Liver (tissue), 9 donors: ENCODE measurements around the gene XRCC2. TPM values are rescaled to one million over a fixed set of nuclear protein-coding genes. Genes with fewer than 3 reads are reported as not detected.

Source experiments
- DNase-seq: peaks from one replicate; pipeline ENCODE4 v3.0.0-alpha.2; 2017; ENCODE audit warnings: low spot score
- H3K27ac ChIP-seq, 2 donors: one replicate each; pipeline ENCODE4 v1.7.0; 2013; ENCODE audit warnings: inconsistent platforms in 2 of 2, low read length in 2 of 2, control low read depth in 1 of 2, low read depth in 1 of 2, mild to moderate bottlenecking in 1 of 2
- H3K27me3 ChIP-seq, 4 donors: one replicate each; pipeline versions ENCODE4 v1.6.1 to v1.7.0; 2013; ENCODE audit warnings: low read length in 3 of 4, inconsistent platforms in 1 of 4, mild to moderate bottlenecking in 1 of 4, moderate library complexity in 1 of 4; ENCODE audit not compliant: control insufficient read depth in 4 of 4, insufficient read depth in 4 of 4
- H3K36me3 ChIP-seq, 4 donors: one replicate each; pipeline versions ENCODE4 v1.6.1 to v1.7.0; 2013; ENCODE audit warnings: low read length in 3 of 4, mild to moderate bottlenecking in 3 of 4, low read depth in 1 of 4, moderate library complexity in 1 of 4; ENCODE audit not compliant: control insufficient read depth in 4 of 4, insufficient read depth in 3 of 4
- H3K4me1 ChIP-seq, 4 donors: one replicate each; pipeline versions ENCODE4 v1.6.1 to v1.7.0; 2013; ENCODE audit warnings: low read length in 3 of 4, mild to moderate bottlenecking in 3 of 4, moderate library complexity in 1 of 4; ENCODE audit not compliant: control insufficient read depth in 4 of 4, insufficient read depth in 4 of 4
- H3K4me3 ChIP-seq, 3 donors: one replicate each; pipeline versions ENCODE4 v1.6.1 to v1.7.0; 2013; ENCODE audit warnings: low read length in 3 of 3, control low read depth in 1 of 3, low read depth in 1 of 3, mild to moderate bottlenecking in 1 of 3
- H3K9ac ChIP-seq, 2 donors: one replicate each; pipeline ENCODE4 v1.7.0; 2013; ENCODE audit warnings: low read length in 2 of 2, mild to moderate bottlenecking in 2 of 2, moderate library complexity in 2 of 2, control low read depth in 1 of 2, low read depth in 1 of 2
- H3K9me3 ChIP-seq, 4 donors: one replicate each; pipeline versions ENCODE4 v1.6.1 to v1.7.0; 2013; ENCODE audit warnings: low read length in 3 of 4; ENCODE audit not compliant: control insufficient read depth in 4 of 4
- EGR1 ChIP-seq, 2 donors: IDR thresholded peaks; 2 replicates each; pipeline ENCODE4 v1.6.1; 2016 to 2018; ENCODE audit warnings: antibody characterized with exemption in 2 of 2, low read depth in 2 of 2
- FOXA2 ChIP-seq: IDR thresholded peaks from 2 replicates; pipeline ENCODE4 v1.6.1; 2016; ENCODE audit warnings: antibody characterized with exemption
- GABPA ChIP-seq, 2 donors: IDR thresholded peaks in 1 of 2; conservative IDR thresholded peaks in 1 of 2; 2 replicates each; pipeline ENCODE4 v1.6.1; 2016; ENCODE audit warnings: antibody characterized with exemption in 2 of 2, mild to moderate bottlenecking in 1 of 2, moderate library complexity in 1 of 2
- HNF4A ChIP-seq, 2 donors: conservative IDR thresholded peaks; 2 replicates each; pipeline ENCODE4 v1.6.1; 2016; ENCODE audit warnings: antibody characterized with exemption in 2 of 2, mild to moderate bottlenecking in 2 of 2
- HNF4G ChIP-seq: IDR thresholded peaks from 2 replicates; pipeline ENCODE4 v1.6.1; 2016; ENCODE audit warnings: antibody characterized with exemption
- JUND ChIP-seq, 2 donors: IDR thresholded peaks; 2 replicates each; pipeline ENCODE4 v1.6.1; 2016; ENCODE audit warnings: antibody characterized with exemption in 2 of 2
- NR2F2 ChIP-seq: IDR thresholded peaks from 2 replicates; pipeline ENCODE4 v1.6.1; 2016; ENCODE audit warnings: antibody characterized with exemption
- RAD21 ChIP-seq, 2 donors: IDR thresholded peaks; 2 replicates each; pipeline ENCODE4 v1.6.1; 2016; ENCODE audit warnings: antibody characterized with exemption in 2 of 2, mild to moderate bottlenecking in 2 of 2
- RXRA ChIP-seq, 2 donors: IDR thresholded peaks; 2 replicates each; pipeline ENCODE4 v1.6.1; 2017 to 2018; ENCODE audit warnings: antibody characterized with exemption in 2 of 2, mild to moderate bottlenecking in 1 of 2
- SP1 ChIP-seq: IDR thresholded peaks from 2 replicates; pipeline ENCODE4 v1.6.1; 2018; ENCODE audit warnings: antibody characterized with exemption, mild to moderate bottlenecking
- TAF1 ChIP-seq: conservative IDR thresholded peaks from 2 replicates; pipeline ENCODE4 v1.6.1; 2016; ENCODE audit warnings: antibody characterized with exemption, mild to moderate bottlenecking
- YY1 ChIP-seq: IDR thresholded peaks from 2 replicates; pipeline ENCODE4 v1.6.1; 2016; ENCODE audit warnings: antibody characterized with exemption, mild to moderate bottlenecking
- WGBS: extraction: QIAGEN DNeasy Blood & Tissue Kit; methylation state at CpG from one replicate; pipeline ENCODE4 v1.1.7; 2013; 5-methylcytosine and 5-hydroxymethylcytosine counted together
- polyA plus RNA-seq, 2 donors: library from polyadenylated mRNA; stranded (reverse) in 1 of 2; unstranded in 1 of 2; fragments of 200-250 nt in 1 of 2; fragments of >200 nt in 1 of 2; fragmentation: Nextera tagmentation in 1 of 2; extraction: Ambion mirVana in 1 of 2; gene quantifications; one replicate each; pipeline versions ENCODE4 v1.2.1 to v1.2.3, GENCODE V29; 2013 to 2015
- total RNA-seq, 2 donors: library from RNA; depleted of rRNA; stranded (reverse); fragments of >200 nt; gene quantifications; one replicate each; pipeline ENCODE4 v1.2.3, GENCODE V29; 2014
- TF ChIP-seq, protein P1 (sequence below): IDR thresholded peaks from 2 replicates; pipeline ENCODE4 v1.6.1; 2016; ENCODE audit warnings: antibody characterized with exemption
- TF ChIP-seq, protein P2 (sequence below): IDR thresholded peaks from 2 replicates; pipeline ENCODE4 v1.6.1; 2016; ENCODE audit warnings: antibody characterized with exemption
- TF ChIP-seq, protein P3 (sequence below): IDR thresholded peaks from 2 replicates; pipeline ENCODE4 v1.6.1; 2016; ENCODE audit warnings: antibody characterized with exemption, mild to moderate bottlenecking
- TF ChIP-seq, protein P4 (sequence below): fragments of 150-350 bp; IDR thresholded peaks from 2 replicates; pipeline ENCODE4 v1.5.1; 2017; ENCODE audit warnings: improper control_type of control experiment, low read depth, low read length; ENCODE audit not compliant: missing input control
- donor health status: healthy.
- donor health status: healthy.
- donor health status: healthy.
- donor health status: healthy.
- donor health status: healthy.

The XRCC2 gene
- total and polyA plus RNA-seq, 4 donors = 0.08 to 6.2 (median 0.23) TPM

DNA sequence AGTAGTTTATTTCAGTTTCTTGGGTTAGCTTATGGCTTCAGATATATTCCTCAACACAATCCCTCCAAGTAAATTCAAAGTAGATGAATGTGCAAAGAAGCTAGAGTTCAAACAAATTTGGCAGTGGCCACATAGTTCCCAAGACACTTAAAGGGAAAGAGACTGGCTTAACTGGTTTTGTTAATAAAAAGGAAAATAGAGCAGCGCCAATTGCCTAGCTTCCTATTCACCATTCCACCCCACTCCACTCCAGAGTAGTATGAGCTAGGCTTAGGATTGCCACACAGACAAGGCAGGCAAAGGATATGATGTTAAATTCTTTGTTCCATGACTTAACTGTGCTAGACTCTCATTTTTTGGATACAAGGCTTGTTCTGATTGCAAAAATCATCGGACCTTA is 2.0 kb downstream of the XRCC2 start:
- Histone ChIP-seq H3K4me3 (no peak overlapping the region), H3K27ac (no peak overlapping the region), H3K36me3 (no peaks in the 10 kb centered on the region), H3K9me3 (no peaks in the 10 kb centered on the region), H3K27me3 (no peaks in the 10 kb centered on the region), H3K4me1 (peaks cover 3 to 10% (median 9%) of the 10 kb centered on the region in 4 donors), H3K9ac (no peak overlapping the region)
- TF ChIP-seq RXRA (IDR thresholded peaks at IDR 0.05) (no peak), RAD21 (IDR thresholded peaks at IDR 0.05) (no peak), HNF4A (conservative IDR thresholded peaks at IDR 0.05) (no peak), YY1 (no peak), EGR1 (IDR thresholded peaks at IDR 0.05; ENCODE audit: low read depth in 2 of 2) (no peak), TAF1 (no peak), JUND (IDR thresholded peaks at IDR 0.05) (no peak), SP1 (no peak), GABPA (IDR thresholded peaks at IDR 0.05 in 1 of 2, conservative IDR thresholded peaks at IDR 0.05 in 1 of 2) (no peak), FOXA2 (no peak)
- TF ChIP-seq, protein P1, sequence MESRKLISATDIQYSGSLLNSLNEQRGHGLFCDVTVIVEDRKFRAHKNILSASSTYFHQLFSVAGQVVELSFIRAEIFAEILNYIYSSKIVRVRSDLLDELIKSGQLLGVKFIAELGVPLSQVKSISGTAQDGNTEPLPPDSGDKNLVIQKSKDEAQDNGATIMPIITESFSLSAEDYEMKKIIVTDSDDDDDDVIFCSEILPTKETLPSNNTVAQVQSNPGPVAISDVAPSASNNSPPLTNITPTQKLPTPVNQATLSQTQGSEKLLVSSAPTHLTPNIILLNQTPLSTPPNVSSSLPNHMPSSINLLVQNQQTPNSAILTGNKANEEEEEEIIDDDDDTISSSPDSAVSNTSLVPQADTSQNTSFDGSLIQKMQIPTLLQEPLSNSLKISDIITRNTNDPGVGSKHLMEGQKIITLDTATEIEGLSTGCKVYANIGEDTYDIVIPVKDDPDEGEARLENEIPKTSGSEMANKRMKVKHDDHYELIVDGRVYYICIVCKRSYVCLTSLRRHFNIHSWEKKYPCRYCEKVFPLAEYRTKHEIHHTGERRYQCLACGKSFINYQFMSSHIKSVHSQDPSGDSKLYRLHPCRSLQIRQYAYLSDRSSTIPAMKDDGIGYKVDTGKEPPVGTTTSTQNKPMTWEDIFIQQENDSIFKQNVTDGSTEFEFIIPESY = no peak
- TF ChIP-seq, protein P2, sequence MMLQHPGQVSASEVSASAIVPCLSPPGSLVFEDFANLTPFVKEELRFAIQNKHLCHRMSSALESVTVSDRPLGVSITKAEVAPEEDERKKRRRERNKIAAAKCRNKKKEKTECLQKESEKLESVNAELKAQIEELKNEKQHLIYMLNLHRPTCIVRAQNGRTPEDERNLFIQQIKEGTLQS = no peak
- 95% methylated on average over 2 of the region's 2 CpGs for WGBS
- DNase-seq = no peak

DNA sequence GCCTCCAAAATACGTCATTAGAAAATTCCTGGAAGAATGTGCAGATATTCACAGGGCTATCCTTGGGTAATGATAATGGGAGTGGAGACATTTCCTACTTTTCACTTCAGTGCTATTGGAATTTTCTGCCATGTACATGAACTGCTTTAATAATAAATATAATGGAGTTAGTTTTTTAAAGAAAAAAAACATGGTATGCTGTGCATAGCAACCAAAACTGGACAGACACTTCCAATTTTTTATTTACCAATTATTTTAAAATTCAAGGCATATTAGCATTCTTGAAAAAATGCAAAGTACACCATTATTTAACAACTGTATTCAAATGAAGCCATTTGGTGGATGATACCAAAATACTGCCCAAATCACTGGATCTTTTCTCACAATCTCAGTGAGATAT is 3.3 kb downstream of the XRCC2 start:
- no peak for DNase-seq
- no peak for TF ChIP-seq FOXA2
- TF ChIP-seq, protein P1 = no peak
- no peak for TF ChIP-seq NR2F2
- TF ChIP-seq RXRA (IDR thresholded peaks at IDR 0.05) = no peak
- TF ChIP-seq SP1 = no peak
- H3K4me3 ChIP-seq = no peak overlapping the region
- 95% methylated on average over 1 of the region's 1 CpG for WGBS
- H3K9me3 ChIP-seq = no peaks in the 10 kb centered on the region
- H3K27me3 ChIP-seq = no peaks in the 10 kb centered on the region
- H3K36me3 ChIP-seq = no peaks in the 10 kb centered on the region
- H3K9ac ChIP-seq = no peak overlapping the region
- H3K4me1 ChIP-seq = peaks cover 3 to 10% (median 9%) of the 10 kb centered on the region in 4 donors
- no peak overlapping the region for H3K27ac ChIP-seq

DNA sequence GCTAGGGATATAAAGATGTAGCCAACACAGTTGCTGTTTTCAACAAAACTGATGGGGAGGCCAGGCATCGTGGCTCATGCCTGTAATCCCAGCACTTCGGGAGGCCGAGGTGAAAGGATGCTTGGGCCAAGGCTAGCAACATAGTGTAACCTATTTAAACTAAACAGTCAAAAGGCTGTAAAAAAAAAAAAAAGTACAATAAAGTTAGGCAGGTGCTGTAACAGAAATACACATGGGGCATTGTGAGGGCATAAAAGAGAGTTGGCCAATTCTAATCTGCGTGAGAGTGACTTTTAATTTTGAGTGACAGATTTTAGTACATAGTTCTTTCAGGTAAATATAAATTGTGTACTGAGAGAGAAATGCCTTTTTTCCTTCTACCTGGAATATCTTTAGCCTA is 6.2 kb downstream of the XRCC2 start:
- Histone ChIP-seq H3K9me3 (no peaks in the 10 kb centered on the region), H3K4me1 (no peaks in the 10 kb centered on the region), H3K27me3 (no peaks in the 10 kb centered on the region), H3K27ac (no peak overlapping the region), H3K9ac (no peak overlapping the region), H3K36me3 (no peaks in the 10 kb centered on the region), H3K4me3 (no peak overlapping the region)
- TF ChIP-seq TAF1 (no peak), RXRA (IDR thresholded peaks at IDR 0.05) (no peak), NR2F2 (no peak), FOXA2 (no peak), HNF4G (no peak)
- TF ChIP-seq, protein P1 = no peak
- TF ChIP-seq, protein P3, sequence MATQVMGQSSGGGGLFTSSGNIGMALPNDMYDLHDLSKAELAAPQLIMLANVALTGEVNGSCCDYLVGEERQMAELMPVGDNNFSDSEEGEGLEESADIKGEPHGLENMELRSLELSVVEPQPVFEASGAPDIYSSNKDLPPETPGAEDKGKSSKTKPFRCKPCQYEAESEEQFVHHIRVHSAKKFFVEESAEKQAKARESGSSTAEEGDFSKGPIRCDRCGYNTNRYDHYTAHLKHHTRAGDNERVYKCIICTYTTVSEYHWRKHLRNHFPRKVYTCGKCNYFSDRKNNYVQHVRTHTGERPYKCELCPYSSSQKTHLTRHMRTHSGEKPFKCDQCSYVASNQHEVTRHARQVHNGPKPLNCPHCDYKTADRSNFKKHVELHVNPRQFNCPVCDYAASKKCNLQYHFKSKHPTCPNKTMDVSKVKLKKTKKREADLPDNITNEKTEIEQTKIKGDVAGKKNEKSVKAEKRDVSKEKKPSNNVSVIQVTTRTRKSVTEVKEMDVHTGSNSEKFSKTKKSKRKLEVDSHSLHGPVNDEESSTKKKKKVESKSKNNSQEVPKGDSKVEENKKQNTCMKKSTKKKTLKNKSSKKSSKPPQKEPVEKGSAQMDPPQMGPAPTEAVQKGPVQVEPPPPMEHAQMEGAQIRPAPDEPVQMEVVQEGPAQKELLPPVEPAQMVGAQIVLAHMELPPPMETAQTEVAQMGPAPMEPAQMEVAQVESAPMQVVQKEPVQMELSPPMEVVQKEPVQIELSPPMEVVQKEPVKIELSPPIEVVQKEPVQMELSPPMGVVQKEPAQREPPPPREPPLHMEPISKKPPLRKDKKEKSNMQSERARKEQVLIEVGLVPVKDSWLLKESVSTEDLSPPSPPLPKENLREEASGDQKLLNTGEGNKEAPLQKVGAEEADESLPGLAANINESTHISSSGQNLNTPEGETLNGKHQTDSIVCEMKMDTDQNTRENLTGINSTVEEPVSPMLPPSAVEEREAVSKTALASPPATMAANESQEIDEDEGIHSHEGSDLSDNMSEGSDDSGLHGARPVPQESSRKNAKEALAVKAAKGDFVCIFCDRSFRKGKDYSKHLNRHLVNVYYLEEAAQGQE = no peak
- TF ChIP-seq, protein P4, sequence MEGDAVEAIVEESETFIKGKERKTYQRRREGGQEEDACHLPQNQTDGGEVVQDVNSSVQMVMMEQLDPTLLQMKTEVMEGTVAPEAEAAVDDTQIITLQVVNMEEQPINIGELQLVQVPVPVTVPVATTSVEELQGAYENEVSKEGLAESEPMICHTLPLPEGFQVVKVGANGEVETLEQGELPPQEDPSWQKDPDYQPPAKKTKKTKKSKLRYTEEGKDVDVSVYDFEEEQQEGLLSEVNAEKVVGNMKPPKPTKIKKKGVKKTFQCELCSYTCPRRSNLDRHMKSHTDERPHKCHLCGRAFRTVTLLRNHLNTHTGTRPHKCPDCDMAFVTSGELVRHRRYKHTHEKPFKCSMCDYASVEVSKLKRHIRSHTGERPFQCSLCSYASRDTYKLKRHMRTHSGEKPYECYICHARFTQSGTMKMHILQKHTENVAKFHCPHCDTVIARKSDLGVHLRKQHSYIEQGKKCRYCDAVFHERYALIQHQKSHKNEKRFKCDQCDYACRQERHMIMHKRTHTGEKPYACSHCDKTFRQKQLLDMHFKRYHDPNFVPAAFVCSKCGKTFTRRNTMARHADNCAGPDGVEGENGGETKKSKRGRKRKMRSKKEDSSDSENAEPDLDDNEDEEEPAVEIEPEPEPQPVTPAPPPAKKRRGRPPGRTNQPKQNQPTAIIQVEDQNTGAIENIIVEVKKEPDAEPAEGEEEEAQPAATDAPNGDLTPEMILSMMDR = no peak
- DNase-seq = no peak
- 91% methylated on average over 4 of the region's 4 CpGs for WGBS
